Keratinocyte (primary cell): ENCODE data around the gene RASSF7. TPM values are rescaled to one million over a fixed set of nuclear protein-coding genes. Genes with fewer than 3 reads are reported as not detected.

ENCODE experiments used
- DNase-seq: peaks from one replicate; pipeline ENCODE4 v3.0.0-alpha.2; 2011; ENCODE audit warnings: low read depth, missing footprints, low spot score
- FAIRE-seq: peaks from 2 replicates; lab custom pipeline; 2011; peaks lifted over from hg19 to GRCh38; lab: Jason Lieb, UNC
- H2AFZ ChIP-seq: 2 replicates; pipeline ENCODE4 v1.6.0; 2012; ENCODE audit warnings: low read length, control low read depth, inconsistent platforms; ENCODE audit not compliant: control insufficient read depth
- H3K27ac ChIP-seq: 2 replicates; pipeline ENCODE4 v1.5.1; 2011; ENCODE audit warnings: low read length; ENCODE audit not compliant: control insufficient read depth, insufficient read depth
- H3K27me3 ChIP-seq: 3 replicates; pipeline ENCODE4 v1.6.0; 2011; ENCODE audit warnings: low read length; ENCODE audit not compliant: control insufficient read depth, insufficient read depth; ENCODE audit errors: extremely low read depth
- H3K36me3 ChIP-seq, 2 experiments: 2 replicates in 1 of 2; 3 replicates in 1 of 2; pipeline ENCODE4 v1.5.1; 2011; ENCODE audit warnings: low read length in 2 of 2, mild to moderate bottlenecking in 1 of 2; ENCODE audit not compliant: control insufficient read depth in 2 of 2, insufficient read depth in 2 of 2; ENCODE audit errors: extremely low read depth in 1 of 2
- H3K4me1 ChIP-seq: 3 replicates; pipeline ENCODE4 v1.5.1; 2011; ENCODE audit warnings: low read length; ENCODE audit not compliant: control insufficient read depth, insufficient read depth; ENCODE audit errors: extremely low read depth
- H3K4me2 ChIP-seq: 3 replicates; pipeline ENCODE4 v1.6.0; 2011; ENCODE audit warnings: low read depth, low read length; ENCODE audit not compliant: control insufficient read depth, insufficient read depth; ENCODE audit errors: extremely low read depth
- H3K4me3 ChIP-seq, 3 experiments: fragments of 200-600 bp in 1 of 3; sonication (generic) in 1 of 3; 2 replicates in 2 of 3; 3 replicates in 1 of 3; pipeline ENCODE4 v1.5.1; 2011 to 2016; ENCODE audit warnings: low read length in 3 of 3, mild to moderate bottlenecking in 3 of 3, control low read depth in 2 of 3, inconsistent platforms in 1 of 3, low read depth in 1 of 3, mixed read lengths in 1 of 3, mixed run types in 1 of 3, moderate library complexity in 1 of 3; ENCODE audit not compliant: control insufficient read depth in 2 of 3, insufficient read depth in 2 of 3; ENCODE audit errors: extremely low read depth in 1 of 3
- H3K79me2 ChIP-seq: 2 replicates; pipeline ENCODE4 v1.6.0; 2012; ENCODE audit warnings: low read length; ENCODE audit not compliant: control insufficient read depth, insufficient read depth
- H3K9ac ChIP-seq: 3 replicates; pipeline ENCODE4 v1.6.0; 2011; ENCODE audit warnings: low read length; ENCODE audit not compliant: control insufficient read depth, insufficient read depth; ENCODE audit errors: extremely low read depth
- H3K9me1 ChIP-seq: 3 replicates; pipeline ENCODE4 v1.6.0; 2011; ENCODE audit warnings: low read length; ENCODE audit not compliant: control insufficient read depth, insufficient read depth; ENCODE audit errors: extremely low read depth
- H3K9me3 ChIP-seq: 2 replicates; pipeline ENCODE4 v1.5.1; 2012; ENCODE audit warnings: low read depth, low read length; ENCODE audit not compliant: control insufficient read depth
- H4K20me1 ChIP-seq: 3 replicates; pipeline ENCODE4 v1.6.0; 2011; ENCODE audit warnings: low read length; ENCODE audit not compliant: control insufficient read depth, insufficient read depth; ENCODE audit errors: extremely low read depth
- EZH2 ChIP-seq: IDR thresholded peaks from one replicate; pipeline ENCODE4 v1.6.1; 2012; ENCODE audit warnings: inconsistent platforms, mild to moderate bottlenecking, low read length, moderate library complexity
- dilution Hi-C: fragments of 300-500 bp; cut with MboI; formaldehyde crosslinking; loops from one replicate; pipeline ENCODE4 v1.7.0; 2020; ENCODE audit warnings: low sequenced_read_pairs; ENCODE audit not compliant: extremely low pct_ligation_motif_present
- polyA plus RNA-seq, 5 experiments: library from polyadenylated mRNA; depleted of rRNA in 3 of 5; stranded (reverse) in 3 of 5; stranded (forward) in 1 of 5; unstranded in 1 of 5; fragments of >200 nt; gene quantifications; 1 replicate in 1 of 5; 2 replicates in 3 of 5; 3 replicates in 1 of 5; pipeline versions ENCODE4 v1.2.1 to v1.2.3, GENCODE V29; 2011 to 2012; ENCODE audit warnings: missing spikeins in 2 of 5, low read depth in 1 of 5, low replicate concordance in 1 of 5
- TF ChIP-seq, protein P1 (sequence below), 3 experiments: IDR thresholded peaks in 1 of 3; conservative IDR thresholded peaks in 1 of 3; optimal IDR thresholded peaks in 1 of 3; 2 replicates in 2 of 3; 3 replicates in 1 of 3; pipeline versions ENCODE3 to v1.5.1; 2011; ENCODE audit warnings: low read length in 3 of 3, mild to moderate bottlenecking in 3 of 3, moderate library complexity in 2 of 3, control low read depth in 1 of 3, inconsistent platforms in 1 of 3; ENCODE audit not compliant: insufficient read depth in 2 of 3; ENCODE audit errors: extremely low read depth in 1 of 3

The RASSF7 gene
- polyA plus RNA-seq, 1 donor (not counting 4 experiments of a cell fraction or from before 2014, with no cell fraction given): 24.3 TPM

DNA sequence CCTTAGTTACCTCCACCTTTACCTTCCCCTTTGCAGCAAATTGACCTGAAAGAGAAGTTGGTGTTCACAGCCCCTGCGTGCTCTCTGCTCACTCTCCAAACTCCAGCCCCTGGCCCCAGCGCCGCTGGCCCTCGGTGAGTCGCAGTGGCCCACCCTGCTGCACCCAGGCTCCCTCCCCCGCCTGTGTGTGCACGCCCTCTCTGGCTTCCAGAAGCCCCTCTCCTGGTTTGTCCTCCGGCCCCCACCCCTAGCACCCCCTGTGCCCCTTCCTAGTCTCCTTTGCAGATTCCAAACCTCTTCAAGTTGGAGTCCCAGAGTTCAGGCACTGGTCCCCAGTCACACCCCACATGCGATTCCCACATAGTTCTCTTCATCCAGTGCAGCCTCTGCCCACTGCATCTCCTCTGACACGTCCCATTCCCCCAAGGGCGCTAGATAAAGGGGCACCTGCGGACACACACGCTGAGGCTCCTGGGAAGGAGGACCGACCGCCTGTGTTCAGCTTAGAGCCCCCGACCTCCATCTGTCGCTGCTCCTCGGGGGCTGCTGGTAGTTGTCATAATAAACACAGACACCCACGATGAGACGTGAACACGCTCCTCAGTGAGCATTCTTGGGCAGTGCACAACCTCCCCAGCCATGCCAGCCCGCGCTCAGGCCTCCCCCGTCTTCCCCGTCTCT is 14.0 kb downstream of the RASSF7 start:
- FAIRE-seq: no peak
- dilution Hi-C loops: no loop called here

DNA sequence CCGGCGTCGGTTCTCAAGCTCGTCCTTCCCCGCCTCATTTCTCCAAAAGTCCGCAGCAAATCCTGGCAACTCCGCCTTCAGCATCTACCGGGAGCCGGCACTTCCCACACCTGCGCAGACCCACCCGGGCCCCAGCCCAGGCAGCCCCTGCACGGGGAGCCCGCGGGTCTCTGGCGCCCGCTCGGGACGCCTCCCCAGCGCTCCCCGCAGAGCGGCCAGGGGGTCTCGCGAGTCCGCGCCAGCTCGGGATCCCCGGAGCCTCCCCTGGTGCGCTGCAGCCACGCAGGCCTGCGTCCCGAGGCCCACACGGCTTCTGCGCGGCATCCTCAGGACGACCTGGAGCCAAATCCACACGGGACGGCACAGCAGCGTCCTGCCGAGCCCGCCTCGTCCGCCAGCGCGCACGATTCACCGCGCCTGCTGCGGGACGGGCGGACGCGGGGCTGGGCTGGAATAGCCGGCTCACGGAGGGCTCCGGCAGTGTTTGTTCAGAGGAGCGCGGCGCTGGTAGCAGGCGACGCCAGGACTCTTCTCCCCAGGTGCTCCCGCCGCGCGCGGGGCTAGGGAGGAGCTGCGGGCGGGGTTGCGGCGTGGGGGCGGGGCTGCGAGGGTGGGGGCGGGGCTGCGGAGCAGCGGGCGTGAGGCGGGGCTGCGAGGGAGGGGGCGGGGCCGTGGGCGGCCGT is 14.7 kb downstream of the RASSF7 start:
- FAIRE-seq (no peak), DNase-seq (no peak)
- no peak for TF ChIP-seq EZH2
- TF ChIP-seq, protein P1, sequence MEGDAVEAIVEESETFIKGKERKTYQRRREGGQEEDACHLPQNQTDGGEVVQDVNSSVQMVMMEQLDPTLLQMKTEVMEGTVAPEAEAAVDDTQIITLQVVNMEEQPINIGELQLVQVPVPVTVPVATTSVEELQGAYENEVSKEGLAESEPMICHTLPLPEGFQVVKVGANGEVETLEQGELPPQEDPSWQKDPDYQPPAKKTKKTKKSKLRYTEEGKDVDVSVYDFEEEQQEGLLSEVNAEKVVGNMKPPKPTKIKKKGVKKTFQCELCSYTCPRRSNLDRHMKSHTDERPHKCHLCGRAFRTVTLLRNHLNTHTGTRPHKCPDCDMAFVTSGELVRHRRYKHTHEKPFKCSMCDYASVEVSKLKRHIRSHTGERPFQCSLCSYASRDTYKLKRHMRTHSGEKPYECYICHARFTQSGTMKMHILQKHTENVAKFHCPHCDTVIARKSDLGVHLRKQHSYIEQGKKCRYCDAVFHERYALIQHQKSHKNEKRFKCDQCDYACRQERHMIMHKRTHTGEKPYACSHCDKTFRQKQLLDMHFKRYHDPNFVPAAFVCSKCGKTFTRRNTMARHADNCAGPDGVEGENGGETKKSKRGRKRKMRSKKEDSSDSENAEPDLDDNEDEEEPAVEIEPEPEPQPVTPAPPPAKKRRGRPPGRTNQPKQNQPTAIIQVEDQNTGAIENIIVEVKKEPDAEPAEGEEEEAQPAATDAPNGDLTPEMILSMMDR (optimal IDR thresholded peaks at IDR 0.05 in 1 of 3, IDR thresholded peaks at IDR 0.05 in 1 of 3, conservative IDR thresholded peaks at IDR 0.05 in 1 of 3; ENCODE audit: extremely low read depth in 1 of 3, insufficient read depth in 2 of 3, low read length in 3 of 3): no peak
- Histone ChIP-seq H3K79me2 (peaks cover 38% of the 10 kb centered on the region), H2AFZ (peak overlapping the region; percentile 80), H3K4me1 (peaks cover 37% of the 10 kb centered on the region), H4K20me1 (peaks cover 34% of the 10 kb centered on the region), H3K27ac (no peak overlapping the region), H3K4me2 (peak overlapping the region; percentile 89), H3K9me3 (no peaks in the 10 kb centered on the region), H3K36me3 (peaks cover 4% of the 10 kb centered on the region in 2 experiments), H3K9ac (peak overlapping the region; percentile 58), H3K27me3 (no peaks in the 10 kb centered on the region), H3K4me3 (peak overlapping the region; percentile 54 to 73 (median 68)), H3K9me1 (peaks cover 8% of the 10 kb centered on the region)
- dilution Hi-C loops: no loop called here

More for the DNA sequence above, 14.0 kb downstream of the RASSF7 start:
- H3K4me3 ChIP-seq: peak overlapping the region; percentile 54 to 73 (median 68)
- H3K27ac ChIP-seq: no peak overlapping the region
- H4K20me1 ChIP-seq: peaks cover 27% of the 10 kb centered on the region
- H3K36me3 ChIP-seq: peaks cover 2 to 4% of the 10 kb centered on the region in 2 experiments
- H3K9me1 ChIP-seq: peaks cover 8% of the 10 kb centered on the region
- TF ChIP-seq EZH2: no peak
- TF ChIP-seq, protein P1 (optimal IDR thresholded peaks at IDR 0.05 in 1 of 3, IDR thresholded peaks at IDR 0.05 in 1 of 3, conservative IDR thresholded peaks at IDR 0.05 in 1 of 3; ENCODE audit: extremely low read depth in 1 of 3, insufficient read depth in 2 of 3, low read length in 3 of 3): no peak
- H3K27me3 ChIP-seq: no peaks in the 10 kb centered on the region
- DNase-seq: no peak
- H2AFZ ChIP-seq: peak overlapping the region; percentile 80
- H3K9me3 ChIP-seq: no peaks in the 10 kb centered on the region
- peak overlapping the region; percentile 58 for H3K9ac ChIP-seq
- peak overlapping the region; percentile 89 for H3K4me2 ChIP-seq
- H3K4me1 ChIP-seq: peaks cover 33% of the 10 kb centered on the region
- H3K79me2 ChIP-seq: peaks cover 31% of the 10 kb centered on the region
